Measurements from ENCODE around the gene MPDU1. TPM values are rescaled to one million over a fixed set of nuclear protein-coding genes. Genes with fewer than 3 reads are reported as not detected.

The MPDU1 gene
- total RNA-seq, 1 experiment from 2014 or later = 73.1 TPM

- H3K36me3 Mint-ChIP-seq (ENCODE audit: insufficient read depth in 1 of 3, low read depth in 3 of 3) = peaks cover 12 to 36% (median 36%) of the 10 kb centered on the region in 3 experiments; a peak in 6 of 7 replicates
- no peak within 1 kb of the TSS for H2BK120ac ChIP-seq (ENCODE audit: low read depth, low read length, poor library complexity, severe bottlenecking)
- H4K91ac ChIP-seq (ENCODE audit: insufficient read length, low read depth, low read length) = no peak within 1 kb of the TSS
- no peaks in the 10 kb centered on the region for H3K9me3 ChIP-seq (ENCODE audit: control insufficient read depth, low read depth, low read length)
- 0 out of 2 replicates have a peak, but pooled peaks cover 2% of the 10 kb centered on the region for H3K4me1 ChIP-seq (ENCODE audit: insufficient read depth, low read length)
- peak within 1 kb of the TSS; percentile 88 for H3K18ac ChIP-seq (ENCODE audit: insufficient read length, low read depth, low read length)
- H3K27me3 ChIP-seq (ENCODE audit: insufficient read depth, low read length) = no peaks in the 10 kb centered on the region
- no peaks in the 10 kb centered on the region for H4K20me1 ChIP-seq (ENCODE audit: control insufficient read depth, insufficient read depth, insufficient read length)
- peaks cover 9% of the 10 kb centered on the region for H3K23me2 ChIP-seq (ENCODE audit: insufficient read length, low read depth, low read length, poor library complexity, severe bottlenecking)
- H2BK15ac ChIP-seq (ENCODE audit: low read depth, low read length) = no peak within 1 kb of the TSS
- H3K4me3 Mint-ChIP-seq = peak within 1 kb of the TSS; percentile 90 to 91
- peaks cover 36 to 50% of the 10 kb centered on the region in 2 experiments for H3K4me1 Mint-ChIP-seq
- no peak within 1 kb of the TSS for H2AFZ ChIP-seq (ENCODE audit: low read length)
- H2BK5ac ChIP-seq (ENCODE audit: insufficient read length, low read length) = no peak within 1 kb of the TSS
- peak within 1 kb of the TSS; percentile 92 to 98 (median 97) for H3K27ac Mint-ChIP-seq
- H3K79me2 ChIP-seq (ENCODE audit: insufficient read depth, low read length) = peaks cover 8% of the 10 kb centered on the region; the same call in 1 of the 2 replicates
- H3K9me3 Mint-ChIP-seq = no peaks in the 10 kb centered on the region
- WGBS (ENCODE audit: extremely low coverage, insufficient read length, low lambda C conversion rate) = no CpG with 5 or more reads among the region's 82 CpGs
- H4K5ac ChIP-seq (ENCODE audit: insufficient read length, low read depth, low read length) = no peak within 1 kb of the TSS
- H2BK20ac ChIP-seq (ENCODE audit: low read depth, low read length, poor library complexity, severe bottlenecking) = no peak within 1 kb of the TSS
- H2BK12ac ChIP-seq (ENCODE audit: insufficient read length, low read depth, low read length) = no peak within 1 kb of the TSS
- H3K9ac ChIP-seq (ENCODE audit: extremely low read depth, insufficient read length, low read length) = peak within 1 kb of the TSS; percentile 70
- H3K4me2 ChIP-seq (ENCODE audit: insufficient read depth, insufficient read length, low read length) = peak within 1 kb of the TSS; percentile 82
- H2AK5ac ChIP-seq (ENCODE audit: insufficient read length, low read length) = no peak within 1 kb of the TSS
- no peak within 1 kb of the TSS for H3K56ac ChIP-seq (ENCODE audit: insufficient read length, low read depth, low read length)
- no peaks in the 10 kb centered on the region for H3K27me3 Mint-ChIP-seq (ENCODE audit: low read depth)
- H3T11ph ChIP-seq (ENCODE audit: low read length) = no peak within 1 kb of the TSS
- DNase-seq = peak; percentile 94
- H3K79me1 ChIP-seq (ENCODE audit: insufficient read depth, low read depth, low read length, poor library complexity, severe bottlenecking) = peaks cover 15% of the 10 kb centered on the region
- no peak within 1 kb of the TSS for H4K8ac ChIP-seq (replicated peaks; ENCODE audit: insufficient read length, low read depth, low read length)
- TF ChIP-seq CTCF (conservative IDR thresholded peaks at IDR 0.05) = no peak
- H3K23ac ChIP-seq (ENCODE audit: insufficient read length, low read depth, low read length) = no peak within 1 kb of the TSS
- H3K4ac ChIP-seq (ENCODE audit: low read depth, low read length) = no peak within 1 kb of the TSS
- H3K14ac ChIP-seq (ENCODE audit: insufficient read depth, low read length) = peak within 1 kb of the TSS; percentile 88
- no peak within 1 kb of the TSS for H3K27ac ChIP-seq (ENCODE audit: insufficient read length, low read depth, low read length)
These were observed 22.0 kb upstream of the MPDU1 start, which contains the start of gene SENP3 for GRCh38 chr17:7561589-7562207. Gene SENP3 (plus strand): TSS chr17:7561919. CDS start chr17:7563077, 1,158 bp downstream.
